ENCODE results near the gene SLC29A2.

SLC29A2 gene

GRCh38 chr11:66315921-66316811 lies 55.4 kb downstream of the SLC29A2 start:
- no peak for DNase-seq

DNA sequence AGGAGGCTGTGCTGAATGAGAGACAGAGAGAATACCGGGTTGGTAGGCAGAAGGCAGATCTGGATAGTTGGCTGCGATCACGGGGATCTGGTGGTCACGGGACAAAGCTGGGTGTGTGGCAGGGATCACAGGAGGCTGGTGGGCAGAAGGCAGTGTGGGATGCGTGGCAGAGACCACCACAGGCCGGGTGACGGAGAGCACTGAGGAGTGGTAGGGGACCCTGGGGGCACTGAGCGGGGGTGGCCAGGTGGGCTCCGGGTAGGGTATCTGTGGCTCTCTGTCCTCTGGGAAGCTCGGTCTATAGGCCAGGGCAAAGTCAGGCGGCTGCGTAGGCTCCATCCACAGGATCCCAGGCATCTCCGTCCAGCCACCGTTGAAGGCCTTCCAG lies 56.1 kb downstream of the SLC29A2 start:
- no peak for DNase-seq

DNA sequence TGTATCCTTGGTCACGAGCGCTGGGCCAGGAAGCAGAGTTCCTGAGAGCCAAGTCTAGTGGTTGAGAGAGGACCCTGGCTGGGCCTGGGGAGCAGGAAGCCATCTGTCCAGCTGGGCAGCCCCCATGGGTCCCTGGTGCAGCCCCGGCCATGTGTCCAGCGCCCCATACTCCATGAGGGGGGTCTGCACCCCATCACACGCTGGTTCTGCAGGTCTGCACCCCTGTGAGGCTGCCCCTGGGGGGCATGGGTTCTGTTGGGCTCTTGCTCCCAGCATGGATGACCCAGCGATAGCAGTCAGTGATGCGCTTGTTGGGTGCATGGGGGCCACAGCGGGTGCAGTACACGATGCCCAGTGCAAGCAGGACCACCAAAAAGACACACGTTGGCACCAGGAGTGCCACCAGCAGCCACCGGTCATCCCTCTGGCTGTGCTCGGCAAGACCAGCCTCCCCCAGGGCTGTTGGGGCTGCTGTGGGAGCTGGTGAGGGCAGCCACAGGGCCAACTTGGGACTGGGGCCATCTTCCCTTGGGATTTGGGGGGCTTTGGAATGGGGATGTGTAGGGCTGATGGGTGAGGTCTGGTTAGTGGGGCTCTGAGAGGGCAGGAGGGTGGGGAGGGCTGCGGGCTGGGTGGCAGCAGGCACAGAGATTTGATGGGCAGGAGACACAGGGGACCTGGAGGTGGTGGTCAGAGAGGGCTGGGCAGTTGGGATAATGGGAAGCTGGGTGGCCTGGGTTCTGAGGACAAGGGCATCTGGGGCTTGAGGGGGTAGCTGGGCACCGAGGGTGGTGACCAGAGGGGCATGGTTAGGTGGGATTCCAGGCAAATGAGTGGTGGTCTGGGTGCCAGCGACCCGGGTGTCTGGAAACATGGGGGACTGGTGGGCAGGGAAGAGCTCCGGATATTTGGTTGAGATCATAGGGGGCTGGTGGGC lies 56.7 kb downstream of the SLC29A2 start:
- no peak for DNase-seq

GRCh38 chr11:66314186-66314501 lies 57.4 kb downstream of the SLC29A2 start:
- DNase-seq, result no peak

GRCh38 chr11:66313321-66314185 lies 58.0 kb downstream of the SLC29A2 start:
- no peak for DNase-seq

GRCh38 chr11:66312549-66313320 lies 58.8 kb downstream of the SLC29A2 start:
- DNase-seq, result peak; percentile 80

Measured in DMS79 (cell line).